ENCODE measurements around the gene PNPO. TPM values are rescaled to one million over a fixed set of nuclear protein-coding genes. Genes with fewer than 3 reads are reported as not detected.
"Not testable (repeated sequence)": the region's sequence is repeated elsewhere in the genome, so short reads cannot be mapped to it uniquely, and the experiment has no call there.

The PNPO gene
- total RNA-seq, 1 experiment from 2014 or later, result 12.3 TPM

DNA sequence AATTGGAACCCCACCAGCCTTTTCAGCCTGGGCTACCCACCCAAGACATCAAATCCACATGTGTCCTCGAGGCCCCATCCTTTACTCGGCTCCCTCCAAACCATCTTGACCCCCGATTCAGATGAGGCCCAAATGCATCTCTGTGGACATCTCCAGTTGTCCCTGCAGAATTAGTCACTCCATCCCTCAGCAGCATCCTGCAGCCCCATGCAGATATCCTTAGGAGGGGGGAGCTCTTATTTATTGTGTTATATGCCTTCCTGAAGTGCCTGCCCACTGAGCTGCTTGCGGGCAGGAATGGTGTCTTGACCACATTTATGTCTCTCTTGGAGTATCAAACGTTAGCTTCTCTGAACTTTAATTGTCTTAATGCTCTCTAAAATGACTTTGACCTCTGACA lies 45.1 kb downstream of the PNPO start:
- BruUV-seq (replicated peaks), result no TSS peak
- Histone ChIP-seq H3K27me3 (replicated peaks; ENCODE audit: insufficient read depth, low read depth, low read length, poor library complexity) (no peaks in the 10 kb centered on the region), H3K4me1 (ENCODE audit: insufficient read depth, low read length, poor library complexity, severe bottlenecking) (peaks cover 27% of the 10 kb centered on the region), H3K9me3 (ENCODE audit: low read depth, low read length, poor library complexity, severe bottlenecking) (no peaks in the 10 kb centered on the region), H3K4me3 (ENCODE audit: low read depth, low read length, poor library complexity, severe bottlenecking) (no peak overlapping the region), H3K27ac (ENCODE audit: low read depth, low read length, poor library complexity, severe bottlenecking) (peak overlapping the region; percentile 62), H3K36me3 (ENCODE audit: insufficient read depth, low read length, poor library complexity, severe bottlenecking) (peaks cover 23% of the 10 kb centered on the region)
- POLR2A ChIA-PET (ENCODE audit: low non-redundant PET), result no interaction called here
- intact Hi-C loops (cut with micrococcal nuclease; ENCODE audit: unreplicated experiment), result no loop called here
- DNase-seq (ENCODE audit: low spot score), result no peak
- TF ChIP-seq, protein P1, sequence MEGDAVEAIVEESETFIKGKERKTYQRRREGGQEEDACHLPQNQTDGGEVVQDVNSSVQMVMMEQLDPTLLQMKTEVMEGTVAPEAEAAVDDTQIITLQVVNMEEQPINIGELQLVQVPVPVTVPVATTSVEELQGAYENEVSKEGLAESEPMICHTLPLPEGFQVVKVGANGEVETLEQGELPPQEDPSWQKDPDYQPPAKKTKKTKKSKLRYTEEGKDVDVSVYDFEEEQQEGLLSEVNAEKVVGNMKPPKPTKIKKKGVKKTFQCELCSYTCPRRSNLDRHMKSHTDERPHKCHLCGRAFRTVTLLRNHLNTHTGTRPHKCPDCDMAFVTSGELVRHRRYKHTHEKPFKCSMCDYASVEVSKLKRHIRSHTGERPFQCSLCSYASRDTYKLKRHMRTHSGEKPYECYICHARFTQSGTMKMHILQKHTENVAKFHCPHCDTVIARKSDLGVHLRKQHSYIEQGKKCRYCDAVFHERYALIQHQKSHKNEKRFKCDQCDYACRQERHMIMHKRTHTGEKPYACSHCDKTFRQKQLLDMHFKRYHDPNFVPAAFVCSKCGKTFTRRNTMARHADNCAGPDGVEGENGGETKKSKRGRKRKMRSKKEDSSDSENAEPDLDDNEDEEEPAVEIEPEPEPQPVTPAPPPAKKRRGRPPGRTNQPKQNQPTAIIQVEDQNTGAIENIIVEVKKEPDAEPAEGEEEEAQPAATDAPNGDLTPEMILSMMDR (conservative IDR thresholded peaks at IDR 0.05; ENCODE audit: low read depth, low read length), result no peak
- no peak for TF ChIP-seq EZH2 (IDR thresholded peaks at IDR 0.05; ENCODE audit: borderline replicate concordance, low read depth, low read length, poor library complexity, severe bottlenecking)
- CTCF ChIA-PET, result interaction anchor here (0.7 kb wide), 1 partner anchor 17 kb away, joined by 3 read pairs; no protein-coding TSS in a partner anchor

DNA sequence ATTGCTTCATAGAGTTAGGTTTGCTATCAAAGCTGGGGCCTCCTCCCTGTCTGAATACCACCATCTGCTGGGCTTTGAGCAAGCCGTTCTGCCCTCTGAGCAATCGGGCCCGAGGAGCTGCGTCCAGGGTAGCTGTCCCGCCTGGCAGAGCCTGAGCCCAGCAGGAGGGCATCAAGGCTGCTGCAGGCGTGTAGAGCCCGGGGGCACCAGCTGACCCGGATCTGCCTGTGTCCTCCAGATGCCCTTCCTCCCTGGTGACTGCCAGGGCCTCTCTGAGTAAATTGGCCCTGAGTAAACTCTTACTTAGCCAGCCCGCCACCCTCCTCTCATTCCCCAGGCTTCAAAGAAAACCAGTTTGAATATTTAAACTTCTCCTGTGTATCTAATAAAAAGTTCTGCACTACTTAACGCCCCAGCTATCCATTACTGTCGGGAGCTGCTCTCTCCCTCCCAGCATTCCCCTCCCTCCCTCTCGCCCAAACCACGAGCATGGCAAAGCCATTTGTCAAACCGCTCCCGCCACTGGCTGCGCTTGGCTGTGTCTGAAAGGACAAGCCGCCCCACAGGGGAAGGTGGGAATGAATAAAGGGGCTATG lies 46.0 kb downstream of the PNPO start:
- Histone ChIP-seq H3K4me3 (ENCODE audit: low read depth, low read length, poor library complexity, severe bottlenecking) (no peak overlapping the region), H3K27ac (ENCODE audit: low read depth, low read length, poor library complexity, severe bottlenecking) (peak overlapping the region; percentile 62)
- BruUV-seq (replicated peaks), result no TSS peak

DNA sequence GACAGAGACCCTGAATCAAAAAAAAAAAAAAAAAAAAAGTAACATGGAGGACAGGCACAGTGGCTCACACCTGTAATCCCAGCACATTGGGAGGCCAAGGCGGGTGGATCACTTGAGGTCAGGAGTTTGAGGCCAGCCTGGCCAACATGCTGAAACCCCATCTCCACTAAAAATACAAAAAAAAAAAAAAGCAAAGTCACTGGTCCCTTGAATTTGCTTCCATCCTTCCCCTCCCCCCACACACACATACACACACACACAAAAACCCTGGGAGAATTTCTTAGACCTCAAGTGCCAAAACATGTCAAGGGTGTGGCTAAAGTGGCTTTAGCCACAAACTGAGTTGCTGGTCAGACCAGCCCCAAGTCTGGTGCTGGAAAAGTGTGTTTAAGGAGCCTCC lies 47.1 kb downstream of the PNPO start:
- POLR2A ChIA-PET (ENCODE audit: low non-redundant PET); H3K9me3 ChIP-seq (ENCODE audit: low read depth, low read length, poor library complexity, severe bottlenecking); DNase-seq (ENCODE audit: low spot score); CTCF ChIA-PET; H3K27ac ChIP-seq (ENCODE audit: low read depth, low read length, poor library complexity, severe bottlenecking); H3K27me3 ChIP-seq (replicated peaks; ENCODE audit: insufficient read depth, low read depth, low read length, poor library complexity); BruUV-seq (replicated peaks); H3K36me3 ChIP-seq (ENCODE audit: insufficient read depth, low read length, poor library complexity, severe bottlenecking); intact Hi-C loops (cut with micrococcal nuclease; ENCODE audit: unreplicated experiment); H3K4me3 ChIP-seq (ENCODE audit: low read depth, low read length, poor library complexity, severe bottlenecking): not testable (repeated sequence)
- peaks cover 27% of the 10 kb centered on the region for H3K4me1 ChIP-seq (ENCODE audit: insufficient read depth, low read length, poor library complexity, severe bottlenecking)

More for the DNA sequence above, 46.0 kb downstream of the PNPO start:
- ChIA-PET CTCF (interaction anchor here (0.6 to 0.7 kb wide), 2 partner anchors 16 to 87 kb away, joined by 3 to 7 read pairs; no protein-coding TSS in a partner anchor), POLR2A (ENCODE audit: low non-redundant PET) (no interaction called here)
- intact Hi-C loops (cut with micrococcal nuclease; ENCODE audit: unreplicated experiment), result no loop called here
- TF ChIP-seq, protein P1 (conservative IDR thresholded peaks at IDR 0.05; ENCODE audit: low read depth, low read length), result no peak
- TF ChIP-seq EZH2 (IDR thresholded peaks at IDR 0.05; ENCODE audit: borderline replicate concordance, low read depth, low read length, poor library complexity, severe bottlenecking), result no peak
- Histone ChIP-seq H3K36me3 (ENCODE audit: insufficient read depth, low read length, poor library complexity, severe bottlenecking) (peaks cover 14% of the 10 kb centered on the region), H3K9me3 (ENCODE audit: low read depth, low read length, poor library complexity, severe bottlenecking) (no peaks in the 10 kb centered on the region), H3K4me1 (ENCODE audit: insufficient read depth, low read length, poor library complexity, severe bottlenecking) (peaks cover 27% of the 10 kb centered on the region), H3K27me3 (replicated peaks; ENCODE audit: insufficient read depth, low read depth, low read length, poor library complexity) (no peaks in the 10 kb centered on the region)
- DNase-seq (ENCODE audit: low spot score), result peak; percentile 65

DNA sequence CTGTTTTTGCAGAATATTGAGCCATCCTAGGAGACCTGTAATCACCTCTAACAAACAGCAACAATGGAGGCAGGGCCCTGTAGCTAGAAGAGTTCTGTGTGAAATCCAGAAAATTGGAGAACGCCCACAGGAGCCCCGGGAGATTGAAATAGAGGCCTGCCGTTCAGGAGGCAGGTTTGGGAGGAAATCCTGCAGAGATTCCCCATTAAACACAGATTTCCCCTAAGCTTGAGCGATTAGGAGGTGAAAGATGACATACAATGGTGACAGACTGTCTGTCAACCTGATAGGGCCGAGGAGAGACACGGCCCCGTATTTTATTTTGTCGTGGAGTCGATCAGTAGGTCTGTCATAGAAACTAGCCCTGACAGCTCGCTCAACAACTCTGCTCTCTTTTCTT lies 47.8 kb downstream of the PNPO start:
- Histone ChIP-seq H3K27me3 (replicated peaks; ENCODE audit: insufficient read depth, low read depth, low read length, poor library complexity) (no peaks in the 10 kb centered on the region), H3K4me1 (ENCODE audit: insufficient read depth, low read length, poor library complexity, severe bottlenecking) (peaks cover 27% of the 10 kb centered on the region), H3K36me3 (ENCODE audit: insufficient read depth, low read length, poor library complexity, severe bottlenecking) (peaks cover 4% of the 10 kb centered on the region), H3K27ac (ENCODE audit: low read depth, low read length, poor library complexity, severe bottlenecking) (peak overlapping the region; percentile 52), H3K4me3 (ENCODE audit: low read depth, low read length, poor library complexity, severe bottlenecking) (no peak overlapping the region), H3K9me3 (ENCODE audit: low read depth, low read length, poor library complexity, severe bottlenecking) (no peaks in the 10 kb centered on the region)
- intact Hi-C loops (cut with micrococcal nuclease; ENCODE audit: unreplicated experiment), result no loop called here
- TF ChIP-seq, protein P1 (conservative IDR thresholded peaks at IDR 0.05; ENCODE audit: low read depth, low read length), result no peak
- no peak for TF ChIP-seq EZH2 (IDR thresholded peaks at IDR 0.05; ENCODE audit: borderline replicate concordance, low read depth, low read length, poor library complexity, severe bottlenecking)
- no peak for DNase-seq (ENCODE audit: low spot score)
- POLR2A ChIA-PET (ENCODE audit: low non-redundant PET), result interaction anchor here (0.5 to 0.6 kb wide), 2 partner anchors 19 to 65 kb away, joined by 4 to 10 read pairs; no protein-coding TSS in a partner anchor
- BruUV-seq (replicated peaks), result no TSS peak
- CTCF ChIA-PET, result no interaction called here
